Measurements from ENCODE around the gene ARFGAP2.

DNA sequence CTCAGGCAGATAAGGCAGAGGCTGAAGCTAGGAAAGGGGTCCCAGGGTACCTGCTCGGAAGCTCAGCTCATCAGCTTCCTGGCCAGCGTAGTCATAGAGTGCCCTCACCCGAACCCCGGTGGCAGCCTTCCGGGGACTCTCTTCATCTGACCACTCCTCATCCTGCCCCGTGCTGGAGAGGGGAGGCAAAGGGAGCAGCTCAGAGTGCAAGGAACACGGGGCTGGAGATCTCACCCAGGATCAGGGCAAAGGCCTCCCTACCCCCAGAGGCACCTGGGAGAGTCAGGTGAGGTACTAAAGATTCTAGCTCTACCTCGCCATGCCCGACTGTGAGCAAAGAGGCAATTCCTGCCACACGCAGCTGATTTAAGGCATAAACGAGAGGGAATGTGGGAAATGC lies 1.6 kb upstream of the ARFGAP2 start:
- TF ChIP-seq POLR2AphosphoS5 (IDR thresholded peaks at IDR 0.05; ENCODE audit: insufficient read depth, low read depth, low read length) (no peak), FOS (IDR thresholded peaks at IDR 0.05; ENCODE audit: borderline replicate concordance, insufficient read depth, low read length) (no peak), POLR2A (IDR thresholded peaks at IDR 0.05; ENCODE audit: low read depth, low read length) (no peak)
- TF ChIP-seq, protein P1, sequence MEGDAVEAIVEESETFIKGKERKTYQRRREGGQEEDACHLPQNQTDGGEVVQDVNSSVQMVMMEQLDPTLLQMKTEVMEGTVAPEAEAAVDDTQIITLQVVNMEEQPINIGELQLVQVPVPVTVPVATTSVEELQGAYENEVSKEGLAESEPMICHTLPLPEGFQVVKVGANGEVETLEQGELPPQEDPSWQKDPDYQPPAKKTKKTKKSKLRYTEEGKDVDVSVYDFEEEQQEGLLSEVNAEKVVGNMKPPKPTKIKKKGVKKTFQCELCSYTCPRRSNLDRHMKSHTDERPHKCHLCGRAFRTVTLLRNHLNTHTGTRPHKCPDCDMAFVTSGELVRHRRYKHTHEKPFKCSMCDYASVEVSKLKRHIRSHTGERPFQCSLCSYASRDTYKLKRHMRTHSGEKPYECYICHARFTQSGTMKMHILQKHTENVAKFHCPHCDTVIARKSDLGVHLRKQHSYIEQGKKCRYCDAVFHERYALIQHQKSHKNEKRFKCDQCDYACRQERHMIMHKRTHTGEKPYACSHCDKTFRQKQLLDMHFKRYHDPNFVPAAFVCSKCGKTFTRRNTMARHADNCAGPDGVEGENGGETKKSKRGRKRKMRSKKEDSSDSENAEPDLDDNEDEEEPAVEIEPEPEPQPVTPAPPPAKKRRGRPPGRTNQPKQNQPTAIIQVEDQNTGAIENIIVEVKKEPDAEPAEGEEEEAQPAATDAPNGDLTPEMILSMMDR (IDR thresholded peaks at IDR 0.05; ENCODE audit: extremely low read depth in 1 of 2, insufficient read depth in 1 of 2, low read depth in 1 of 2, low read length in 2 of 2), result no peak
